HG03045 (cell line): ENCODE measurements around the gene BMX.

Source experiments
- ATAC-seq: cut with Tn5 transposase; IDR thresholded peaks from one replicate; pipeline ENCODE4 v1.9.1; 2021; ENCODE audit warnings: mild to moderate bottlenecking, moderate library complexity; ENCODE audit not compliant: unreplicated experiment

The BMX gene

GRCh38 chrX:15567886-15568616 lies 67.4 kb downstream of the BMX start:
- ATAC-seq: no peak

DNA sequence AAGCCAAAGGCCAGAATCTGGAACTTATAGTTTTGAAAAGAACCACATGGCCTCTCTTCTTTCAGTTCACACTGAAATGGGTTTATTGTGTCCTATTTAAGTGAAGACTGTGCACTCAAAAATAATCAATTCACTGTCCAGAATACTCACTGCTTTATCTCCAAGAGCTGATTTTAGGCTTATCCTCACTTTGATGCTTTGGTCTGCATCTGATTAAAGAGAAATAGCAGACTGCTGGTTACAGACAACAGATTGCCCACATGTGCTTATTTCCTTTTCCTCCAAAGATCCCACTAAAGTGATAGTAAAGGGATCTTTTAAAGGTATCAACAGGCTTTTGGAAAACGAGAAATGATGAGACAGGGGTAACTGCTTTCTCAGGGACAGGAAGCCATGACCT lies 69.5 kb downstream of the BMX start:
- no peak for ATAC-seq

- no peak for ATAC-seq
Observed at GRCh38 chrX:15574017-15574416, 73.4 kb downstream of the BMX start.

DNA sequence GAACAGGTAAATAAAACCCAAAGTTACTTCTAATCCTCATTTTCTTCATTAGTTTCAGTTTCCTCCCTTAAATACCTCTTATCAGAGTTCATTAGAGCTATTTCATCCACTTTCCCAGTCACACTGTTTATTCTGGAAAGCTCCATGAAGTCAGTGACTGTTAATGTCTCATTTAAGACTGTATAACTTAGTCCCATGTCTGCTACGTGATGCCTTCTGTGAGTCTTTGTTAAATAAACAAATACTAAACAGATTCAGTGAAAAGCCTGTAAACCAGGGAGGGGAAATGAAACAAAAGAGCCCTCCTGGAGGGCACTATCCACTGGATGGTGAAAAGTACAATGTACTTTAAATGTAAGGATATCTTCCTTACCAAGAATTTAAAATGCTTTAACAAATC lies 75.4 kb downstream of the BMX start:
- ATAC-seq: no peak

GRCh38 chrX:15579778-15580747 lies 79.5 kb downstream of the BMX start:
- ATAC-seq: no peak

GRCh38 chrX:15594371-15594770 lies 93.8 kb downstream of the BMX start:
- ATAC-seq: no peak

GRCh38 chrX:15598026-15598425 lies 97.4 kb downstream of the BMX start:
- no peak for ATAC-seq

DNA sequence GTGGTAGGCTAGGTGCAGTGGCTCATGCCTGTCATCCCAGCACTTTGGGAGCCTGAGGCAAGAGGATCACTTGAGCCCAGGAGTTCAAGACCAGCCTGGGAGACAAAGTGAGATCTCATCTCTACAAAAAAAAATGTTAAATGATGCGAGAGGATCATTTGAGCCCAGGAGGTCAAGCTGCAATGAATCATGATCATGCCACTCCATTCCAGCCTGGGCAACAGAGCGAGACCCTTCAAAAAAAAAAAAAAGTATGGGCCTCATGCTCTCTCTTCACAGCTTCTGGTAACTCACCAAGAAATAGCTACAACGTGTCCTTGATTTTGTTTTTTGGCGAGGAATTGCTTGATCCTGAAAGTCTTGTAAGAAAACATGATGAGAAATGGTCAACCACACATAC lies 98.9 kb downstream of the BMX start:
- ATAC-seq: no peak

- ATAC-seq: no peak
Observed at GRCh38 chrX:15600049-15600448, 99.4 kb downstream of the BMX start.

GRCh38 chrX:15600745-15601144 lies 100.1 kb downstream of the BMX start, which contains the start of gene ACE2:
Gene ACE2 (minus strand): TSS chrX:15600960. CDS start chrX:15600911, 49 bp downstream.
- no peak for ATAC-seq

DNA sequence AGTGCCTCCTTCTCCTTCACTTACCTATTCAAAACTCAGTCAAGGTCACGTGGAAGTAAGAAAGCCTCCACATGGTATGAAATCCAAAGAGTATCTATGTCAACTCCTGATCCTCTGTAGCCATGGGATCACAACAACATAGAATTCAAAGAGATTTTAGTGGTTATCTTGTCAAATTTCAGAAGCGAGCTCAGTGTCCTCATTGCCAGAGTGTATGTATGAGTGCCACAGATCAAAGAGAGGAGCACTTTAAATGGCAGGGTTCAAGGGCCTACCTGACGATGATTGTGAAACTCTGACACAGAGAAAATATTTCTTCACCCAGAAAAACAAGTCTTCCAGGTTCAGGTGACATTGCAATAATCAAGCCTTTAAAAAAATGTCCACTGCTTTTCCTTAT lies 101.3 kb downstream of the BMX start:
- no peak for ATAC-seq

- no peak for ATAC-seq
Observed at GRCh38 chrX:15602761-15603160, 102.2 kb downstream of the BMX start.

DNA sequence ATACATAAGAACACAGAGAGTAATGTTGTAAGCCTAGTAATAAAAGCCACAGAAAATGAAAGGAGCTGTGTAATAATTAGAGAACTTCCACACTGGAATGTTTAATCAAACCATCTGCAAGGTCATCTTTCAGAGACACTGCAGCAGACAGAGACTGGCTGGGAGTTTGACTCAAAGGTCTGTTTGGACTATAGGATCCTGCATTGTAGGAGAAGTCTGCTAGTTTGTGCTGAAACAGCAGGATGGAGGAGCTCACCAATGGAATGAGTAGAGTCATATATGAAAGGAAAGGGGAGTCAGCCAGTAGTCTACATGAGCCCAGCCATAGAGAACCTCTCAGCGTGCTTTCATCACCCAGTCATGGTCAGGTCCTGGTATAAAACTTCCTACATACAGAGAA lies 104.6 kb downstream of the BMX start:
- ATAC-seq: no peak
